ENCODE data around the gene NID2.

The NID2 gene

DNA sequence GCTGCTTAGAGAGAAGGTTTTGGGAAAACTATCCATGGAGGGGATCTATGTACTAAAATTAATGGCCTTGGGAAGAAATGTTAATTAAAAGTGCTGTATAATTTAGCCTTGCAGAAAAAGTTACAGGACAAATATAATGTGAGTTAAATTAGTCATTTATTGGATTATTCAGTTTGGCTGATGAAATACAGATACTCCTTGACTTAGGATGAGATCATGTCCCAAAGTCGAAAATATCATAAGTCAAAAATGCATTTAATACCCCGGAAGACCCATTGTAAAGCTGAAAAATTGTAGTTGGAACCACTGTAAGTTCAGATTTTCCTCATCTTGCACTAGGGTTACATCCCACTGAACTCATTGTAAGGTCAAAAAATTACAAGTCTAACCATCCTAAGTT lies 69.8 kb downstream of the NID2 start:
- Histone ChIP-seq H3K9me3 (replicated peaks in 1 of 2; ENCODE audit: control insufficient read depth in 2 of 2, insufficient read depth in 1 of 2, low read depth in 1 of 2, low read length in 2 of 2) (no peaks in the 10 kb centered on the region), H2BK12ac (ENCODE audit: low read length) (no peak overlapping the region), H2AK5ac (ENCODE audit: low read depth, low read length) (no peak overlapping the region), H3K4me3 (ENCODE audit: low read length in 2 of 2) (no peak overlapping the region), H3K14ac (ENCODE audit: low read length) (no peak overlapping the region), H3K79me1 (ENCODE audit: low read depth, low read length) (no peaks in the 10 kb centered on the region), H3K9ac (ENCODE audit: low read depth, low read length, poor library complexity) (no peak overlapping the region), H2BK120ac (ENCODE audit: low read depth, low read length) (no peak overlapping the region), H3K4ac (ENCODE audit: low read length) (no peak overlapping the region), H3K4me2 (ENCODE audit: insufficient read depth, low read length, poor library complexity, severe bottlenecking) (no peak overlapping the region), H3K36me3 (replicated peaks in 1 of 2; ENCODE audit: control insufficient read depth in 2 of 2, insufficient read depth in 2 of 2, low read length in 2 of 2) (peaks cover 8 to 100% of the 10 kb centered on the region in 2 donors), H3K27me3 (ENCODE audit: control insufficient read depth in 3 of 3, insufficient read depth in 3 of 3, low read depth in 1 of 3, low read length in 3 of 3) (no peaks in the 10 kb centered on the region), H3K23ac (ENCODE audit: low read depth, low read length, poor library complexity) (no peak overlapping the region), H4K8ac (ENCODE audit: low read depth, low read length) (no peak overlapping the region), H4K91ac (ENCODE audit: low read depth, low read length, poor library complexity) (no peak overlapping the region), H3K27ac (replicated peaks; ENCODE audit: low read length) (no peak overlapping the region), H2BK5ac (ENCODE audit: low read length) (no peak overlapping the region), H3K4me1 (ENCODE audit: control insufficient read depth in 2 of 2, insufficient read depth in 1 of 2, low read depth in 1 of 2, low read length in 2 of 2) (peaks cover 2% of the 10 kb centered on the region in 2 donors), H3K18ac (ENCODE audit: low read length) (no peak overlapping the region), H2BK15ac (ENCODE audit: low read length) (no peak overlapping the region), H2AFZ (ENCODE audit: low read length) (no peak overlapping the region)
- no CpG with 5 or more reads among the region's 2 CpGs for WGBS, 2 donors (ENCODE audit: extremely low coverage in 2 of 2, insufficient read length in 2 of 2, insufficient replicate concordance in 1 of 2)
- no peak for DNase-seq (ENCODE audit: low spot score)

DNA sequence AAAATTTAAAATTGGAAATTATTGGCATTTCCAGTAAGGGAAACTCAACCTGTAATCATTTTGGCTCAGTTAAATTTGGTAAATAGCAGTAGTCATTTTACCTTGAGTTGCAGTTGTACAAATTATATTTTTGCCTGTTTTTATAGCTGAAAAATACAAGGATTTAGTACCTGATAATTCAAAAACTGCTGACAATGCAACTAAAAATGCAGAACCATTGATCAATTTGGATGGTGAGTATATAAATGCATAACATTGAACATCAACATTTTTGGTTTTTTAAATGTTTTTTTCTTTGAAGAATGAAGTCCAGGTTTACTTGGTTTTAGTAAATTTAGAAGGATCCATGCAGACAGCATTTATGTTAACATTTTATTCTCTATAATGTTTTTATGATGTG lies 70.5 kb downstream of the NID2 start:
- peaks cover 7 to 100% of the 10 kb centered on the region in 2 donors for H3K36me3 ChIP-seq (replicated peaks in 1 of 2; ENCODE audit: control insufficient read depth in 2 of 2, insufficient read depth in 2 of 2, low read length in 2 of 2)

DNA sequence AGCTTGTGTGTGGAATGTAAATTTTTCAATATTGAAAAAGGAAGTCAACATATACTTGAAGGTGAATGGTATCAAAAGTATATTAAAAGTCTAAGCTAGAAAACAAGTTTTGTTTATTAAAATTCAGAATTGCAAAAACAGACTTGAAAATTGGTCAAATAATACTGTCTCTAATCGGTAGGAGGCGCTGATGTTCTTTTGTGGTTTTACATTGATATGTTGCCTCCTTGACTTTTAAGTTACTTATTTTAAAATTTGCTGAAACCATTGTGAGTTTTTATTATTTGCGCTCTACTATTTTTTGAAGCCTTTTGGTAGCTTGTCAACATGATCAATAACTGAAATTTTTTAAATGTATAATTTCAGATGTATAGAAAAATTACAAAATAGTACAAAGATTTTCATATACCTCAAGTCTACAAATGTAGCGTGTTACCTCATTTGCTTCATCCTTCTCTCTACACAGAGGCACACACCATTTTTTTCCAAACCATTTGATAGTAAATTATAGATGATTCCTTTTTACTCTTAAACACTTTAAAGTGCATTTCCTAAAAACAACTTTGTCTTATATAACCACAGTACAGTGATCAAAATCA lies 72.6 kb downstream of the NID2 start:
- Histone ChIP-seq H3K4me1 (ENCODE audit: control insufficient read depth in 2 of 2, insufficient read depth in 1 of 2, low read depth in 1 of 2, low read length in 2 of 2) (no peaks in the 10 kb centered on the region), H3K27me3 (ENCODE audit: control insufficient read depth in 3 of 3, insufficient read depth in 3 of 3, low read depth in 1 of 3, low read length in 3 of 3) (no peaks in the 10 kb centered on the region), H3K4me2 (ENCODE audit: insufficient read depth, low read length, poor library complexity, severe bottlenecking) (no peak overlapping the region), H2BK5ac (ENCODE audit: low read length) (no peak overlapping the region), H3K18ac (ENCODE audit: low read length) (no peak overlapping the region), H4K8ac (ENCODE audit: low read depth, low read length) (no peak overlapping the region), H2BK120ac (ENCODE audit: low read depth, low read length) (no peak overlapping the region), H2AFZ (ENCODE audit: low read length) (no peak overlapping the region), H4K91ac (ENCODE audit: low read depth, low read length, poor library complexity) (no peak overlapping the region), H3K14ac (ENCODE audit: low read length) (no peak overlapping the region), H3K79me1 (ENCODE audit: low read depth, low read length) (peaks cover 3% of the 10 kb centered on the region), H2BK12ac (ENCODE audit: low read length) (no peak overlapping the region), H3K23ac (ENCODE audit: low read depth, low read length, poor library complexity) (no peak overlapping the region), H3K4ac (ENCODE audit: low read length) (no peak overlapping the region), H3K9ac (ENCODE audit: low read depth, low read length, poor library complexity) (no peak overlapping the region), H2BK15ac (ENCODE audit: low read length) (no peak overlapping the region), H3K27ac (replicated peaks; ENCODE audit: low read length) (no peak overlapping the region), H3K36me3 (replicated peaks in 1 of 2; ENCODE audit: control insufficient read depth in 2 of 2, insufficient read depth in 2 of 2, low read length in 2 of 2) (peaks cover 5 to 100% of the 10 kb centered on the region in 2 donors), H2AK5ac (ENCODE audit: low read depth, low read length) (no peak overlapping the region), H3K9me3 (replicated peaks in 1 of 2; ENCODE audit: control insufficient read depth in 2 of 2, insufficient read depth in 1 of 2, low read depth in 1 of 2, low read length in 2 of 2) (no peaks in the 10 kb centered on the region), H3K4me3 (ENCODE audit: low read length in 2 of 2) (no peak overlapping the region)
- no CpG with 5 or more reads among the region's 4 CpGs for WGBS, 2 donors (ENCODE audit: extremely low coverage in 2 of 2, insufficient read length in 2 of 2, insufficient replicate concordance in 1 of 2)
- no peak for DNase-seq (ENCODE audit: low spot score)

More for the DNA sequence above, 70.5 kb downstream of the NID2 start:
- H3K4ac ChIP-seq (ENCODE audit: low read length) = no peak overlapping the region
- H2AFZ ChIP-seq (ENCODE audit: low read length) = no peak overlapping the region
- no peak overlapping the region for H3K9ac ChIP-seq (ENCODE audit: low read depth, low read length, poor library complexity)
- no peak overlapping the region for H4K91ac ChIP-seq (ENCODE audit: low read depth, low read length, poor library complexity)
- H4K8ac ChIP-seq (ENCODE audit: low read depth, low read length) = no peak overlapping the region
- no peak overlapping the region for H2BK15ac ChIP-seq (ENCODE audit: low read length)
- no peak overlapping the region for H3K27ac ChIP-seq (replicated peaks; ENCODE audit: low read length)
- no peak overlapping the region for H2AK5ac ChIP-seq (ENCODE audit: low read depth, low read length)
- no peak overlapping the region for H2BK12ac ChIP-seq (ENCODE audit: low read length)
- no peak overlapping the region for H3K23ac ChIP-seq (ENCODE audit: low read depth, low read length, poor library complexity)
- no peak overlapping the region for H2BK120ac ChIP-seq (ENCODE audit: low read depth, low read length)
- no peak overlapping the region for H3K4me2 ChIP-seq (ENCODE audit: insufficient read depth, low read length, poor library complexity, severe bottlenecking)
- no peaks in the 10 kb centered on the region for H3K27me3 ChIP-seq (ENCODE audit: control insufficient read depth in 3 of 3, insufficient read depth in 3 of 3, low read depth in 1 of 3, low read length in 3 of 3)
- no peak overlapping the region for H3K14ac ChIP-seq (ENCODE audit: low read length)
- DNase-seq (ENCODE audit: low spot score) = no peak
- H3K79me1 ChIP-seq (ENCODE audit: low read depth, low read length) = no peaks in the 10 kb centered on the region
- H3K4me1 ChIP-seq (ENCODE audit: control insufficient read depth in 2 of 2, insufficient read depth in 1 of 2, low read depth in 1 of 2, low read length in 2 of 2) = peaks cover 2% of the 10 kb centered on the region in 2 donors
- H3K9me3 ChIP-seq (replicated peaks in 1 of 2; ENCODE audit: control insufficient read depth in 2 of 2, insufficient read depth in 1 of 2, low read depth in 1 of 2, low read length in 2 of 2) = no peaks in the 10 kb centered on the region
- no peak overlapping the region for H2BK5ac ChIP-seq (ENCODE audit: low read length)
- no peak overlapping the region for H3K4me3 ChIP-seq (ENCODE audit: low read length in 2 of 2)
- H3K18ac ChIP-seq (ENCODE audit: low read length) = no peak overlapping the region

DNA sequence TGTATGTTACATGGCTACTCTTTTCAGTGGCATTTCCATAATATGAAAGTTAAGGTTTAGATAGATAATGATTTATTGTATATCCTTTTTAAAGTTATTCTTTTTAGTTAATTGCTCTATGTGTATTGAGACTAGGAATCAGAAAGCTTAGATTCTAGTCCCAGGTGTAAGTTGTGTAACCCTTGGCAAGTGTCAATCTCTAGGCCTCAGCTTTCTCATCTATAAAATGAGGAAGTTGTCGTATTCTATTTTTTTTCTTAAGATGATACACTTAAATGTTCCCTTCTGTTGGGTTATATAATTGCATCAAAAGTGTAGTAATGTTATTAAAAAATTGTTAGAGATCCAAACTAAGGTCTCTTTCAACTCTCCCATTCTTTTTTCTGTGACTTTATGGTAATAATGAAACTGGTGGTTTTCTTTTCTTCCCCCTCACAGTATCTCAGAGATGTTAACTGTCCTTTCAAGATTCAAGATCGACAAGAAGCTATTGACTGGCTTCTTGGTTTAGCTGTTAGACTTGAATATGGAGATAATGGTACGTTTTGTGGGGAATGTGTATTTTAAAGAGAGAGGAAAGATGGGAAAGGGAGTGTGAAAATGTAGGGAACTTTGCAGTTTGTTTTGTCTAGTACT lies 75.5 kb downstream of the NID2 start:
- Histone ChIP-seq H3K14ac (ENCODE audit: low read length) (no peak overlapping the region), H4K91ac (ENCODE audit: low read depth, low read length, poor library complexity) (no peak overlapping the region), H4K8ac (ENCODE audit: low read depth, low read length) (no peak overlapping the region), H2BK120ac (ENCODE audit: low read depth, low read length) (no peak overlapping the region), H2BK5ac (ENCODE audit: low read length) (no peak overlapping the region), H2AFZ (ENCODE audit: low read length) (no peak overlapping the region), H3K4ac (ENCODE audit: low read length) (no peak overlapping the region), H3K23ac (ENCODE audit: low read depth, low read length, poor library complexity) (no peak overlapping the region), H3K9ac (ENCODE audit: low read depth, low read length, poor library complexity) (no peak overlapping the region), H3K4me2 (ENCODE audit: insufficient read depth, low read length, poor library complexity, severe bottlenecking) (no peak overlapping the region), H3K4me3 (ENCODE audit: low read length in 2 of 2) (no peak overlapping the region), H3K27ac (replicated peaks; ENCODE audit: low read length) (no peak overlapping the region), H2BK15ac (ENCODE audit: low read length) (no peak overlapping the region), H3K18ac (ENCODE audit: low read length) (no peak overlapping the region), H3K9me3 (replicated peaks in 1 of 2; ENCODE audit: control insufficient read depth in 2 of 2, insufficient read depth in 1 of 2, low read depth in 1 of 2, low read length in 2 of 2) (no peaks in the 10 kb centered on the region), H3K4me1 (ENCODE audit: control insufficient read depth in 2 of 2, insufficient read depth in 1 of 2, low read depth in 1 of 2, low read length in 2 of 2) (peaks cover 3 to 7% of the 10 kb centered on the region in 2 donors), H3K36me3 (replicated peaks in 1 of 2; ENCODE audit: control insufficient read depth in 2 of 2, insufficient read depth in 2 of 2, low read length in 2 of 2) (peaks cover 4 to 77% of the 10 kb centered on the region in 2 donors), H3K27me3 (ENCODE audit: control insufficient read depth in 3 of 3, insufficient read depth in 3 of 3, low read depth in 1 of 3, low read length in 3 of 3) (no peaks in the 10 kb centered on the region), H2BK12ac (ENCODE audit: low read length) (no peak overlapping the region), H2AK5ac (ENCODE audit: low read depth, low read length) (no peak overlapping the region), H3K79me1 (ENCODE audit: low read depth, low read length) (peaks cover 9% of the 10 kb centered on the region)
- WGBS, 2 donors (ENCODE audit: extremely low coverage in 2 of 2, insufficient read length in 2 of 2, insufficient replicate concordance in 1 of 2) = 100% methylated on average over 1 of the region's 3 CpGs
- DNase-seq (ENCODE audit: low spot score) = no peak

Measured in neuronal stem cell (in vitro differentiated cells).